ENCODE data around the gene GBGT1.
A peak's percentile ranks its signal among the peaks of the same experiment; 100 is the strongest.
"Not testable (repeated sequence)": the region's sequence is repeated elsewhere in the genome, so short reads cannot be mapped to it uniquely, and the experiment has no call there.

The GBGT1 gene

GRCh38 chr9:133163504-133164172, at the start of gene GBGT1:
TSS of gene GBGT1 (minus strand) at chr9:133163914. CDS start at chr9:133162412, 1,502 bp downstream.
- DNase-seq: peak in 4 of 6 experiments; percentile 21 to 32 (median 24)

- no peak for DNase-seq
Observed at GRCh38 chr9:133210609-133211008, 46.9 kb upstream of the GBGT1 start.

GRCh38 chr9:133210202-133210532, 46.5 kb upstream of the GBGT1 start:
- no peak for DNase-seq

- not testable (repeated sequence) for DNase-seq
Observed at GRCh38 chr9:133209327-133210201, 45.9 kb upstream of the GBGT1 start.

GRCh38 chr9:133208880-133209300, 45.2 kb upstream of the GBGT1 start, which contains the start of gene OBP2B:
TSS of gene OBP2B (minus strand) at chr9:133209250. CDS start at chr9:133209199, 51 bp downstream.
- DNase-seq: not testable (repeated sequence)

GRCh38 chr9:133208171-133208879, 44.6 kb upstream of the GBGT1 start:
- not testable (repeated sequence) for DNase-seq

- no peak for DNase-seq
Observed at GRCh38 chr9:133207540-133208170, 43.9 kb upstream of the GBGT1 start.

GRCh38 chr9:133207021-133207531, 43.4 kb upstream of the GBGT1 start:
- DNase-seq: no peak

- no peak for DNase-seq
Observed at GRCh38 chr9:133205996-133206931, 42.5 kb upstream of the GBGT1 start.

- DNase-seq: not testable (repeated sequence)
Observed at GRCh38 chr9:133205481-133205887, 41.8 kb upstream of the GBGT1 start.

- no peak for DNase-seq
Observed at GRCh38 chr9:133204993-133205336, 41.3 kb upstream of the GBGT1 start.

- no peak for DNase-seq
Observed at GRCh38 chr9:133204335-133204992, 40.8 kb upstream of the GBGT1 start.

GRCh38 chr9:133203506-133204075, 39.9 kb upstream of the GBGT1 start:
- no peak for DNase-seq

GRCh38 chr9:133202688-133203453, 39.2 kb upstream of the GBGT1 start:
- no peak for DNase-seq

- no peak for DNase-seq
Observed at GRCh38 chr9:133202145-133202513, 38.4 kb upstream of the GBGT1 start.

GRCh38 chr9:133201424-133202144, 37.9 kb upstream of the GBGT1 start:
- DNase-seq: no peak

GRCh38 chr9:133200631-133201030, 36.9 kb upstream of the GBGT1 start:
- no peak for DNase-seq

- DNase-seq: peak in 4 of 6 experiments; percentile 13 to 34 (median 22)
Observed at GRCh38 chr9:133199648-133200321, 36.1 kb upstream of the GBGT1 start.

- no peak for DNase-seq
Observed at GRCh38 chr9:133195029-133195428, 31.3 kb upstream of the GBGT1 start.
